ENCODE results near the gene SNX9.
"Not testable (repeated sequence)": the region's sequence is repeated elsewhere in the genome, so short reads cannot be mapped to it uniquely, and the experiment has no call there.

SNX9 gene

DNA sequence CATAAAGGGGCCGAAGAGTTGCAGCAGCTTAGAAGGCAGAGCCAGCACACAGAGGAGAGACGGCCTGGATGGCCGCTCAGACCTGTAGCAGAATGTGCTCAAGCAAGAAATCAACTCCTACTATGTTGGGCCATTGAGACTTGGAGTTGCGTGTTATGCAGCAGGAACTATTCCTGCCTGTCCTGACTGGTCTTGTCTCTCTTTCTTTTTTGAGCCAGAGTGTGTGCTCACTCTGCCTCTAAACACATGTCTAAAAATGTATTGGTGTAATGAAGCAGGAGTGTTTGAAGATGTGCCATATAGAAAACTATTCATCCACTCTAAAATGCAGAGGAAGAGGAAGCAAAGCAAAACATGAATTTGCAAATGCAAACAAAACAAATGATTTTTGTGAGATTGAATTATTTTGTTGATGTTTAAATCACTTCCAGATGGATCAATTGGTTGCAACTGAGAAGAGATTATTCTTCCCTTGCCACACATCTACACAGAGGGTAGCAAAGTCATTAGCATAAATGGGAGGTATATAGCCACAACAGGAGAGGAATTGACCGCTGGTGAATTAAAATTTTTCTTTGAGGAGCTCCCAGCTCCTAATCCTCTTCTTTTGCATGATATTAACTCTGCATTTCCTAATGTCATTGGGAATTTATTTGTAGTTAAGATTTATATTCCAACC is 138.2 kb downstream of the SNX9 start:
- no peak for DNase-seq

DNA sequence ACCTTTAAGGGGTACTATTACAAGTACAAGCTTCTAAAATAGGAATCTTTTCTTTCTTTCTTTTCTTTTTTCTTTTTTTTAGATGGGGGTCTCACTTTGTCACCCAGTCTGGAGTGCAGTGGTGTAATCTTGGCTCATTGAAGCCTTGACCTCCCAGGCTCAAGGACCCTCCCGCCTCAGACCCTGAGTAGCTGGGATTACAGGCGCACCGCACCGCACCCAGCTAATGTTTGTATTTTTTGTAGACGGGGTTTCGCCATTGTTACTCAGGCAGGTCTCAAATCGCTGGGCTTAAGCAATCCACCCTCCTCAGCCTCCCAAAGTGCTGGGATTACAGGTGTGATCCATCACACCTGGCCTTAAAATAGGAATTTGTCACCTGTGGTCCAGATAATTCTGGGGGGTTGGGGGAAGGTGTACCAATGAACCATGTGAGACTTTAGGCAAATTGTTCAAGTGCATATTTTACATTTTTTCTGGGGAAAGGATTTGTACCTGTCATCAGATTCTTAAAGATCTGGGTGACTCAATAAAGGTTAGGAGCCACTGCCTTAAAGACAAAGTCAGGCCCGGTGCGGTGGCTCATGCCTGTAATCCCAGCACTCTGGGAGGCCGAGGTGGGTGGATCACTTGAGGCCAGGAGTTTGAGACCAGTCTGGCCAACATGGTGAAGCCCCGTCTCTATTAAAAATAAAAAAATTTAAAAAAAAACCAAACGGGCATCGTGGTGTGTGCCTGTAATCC is 139.0 kb downstream of the SNX9 start:
- DNase-seq: no peak

DNA sequence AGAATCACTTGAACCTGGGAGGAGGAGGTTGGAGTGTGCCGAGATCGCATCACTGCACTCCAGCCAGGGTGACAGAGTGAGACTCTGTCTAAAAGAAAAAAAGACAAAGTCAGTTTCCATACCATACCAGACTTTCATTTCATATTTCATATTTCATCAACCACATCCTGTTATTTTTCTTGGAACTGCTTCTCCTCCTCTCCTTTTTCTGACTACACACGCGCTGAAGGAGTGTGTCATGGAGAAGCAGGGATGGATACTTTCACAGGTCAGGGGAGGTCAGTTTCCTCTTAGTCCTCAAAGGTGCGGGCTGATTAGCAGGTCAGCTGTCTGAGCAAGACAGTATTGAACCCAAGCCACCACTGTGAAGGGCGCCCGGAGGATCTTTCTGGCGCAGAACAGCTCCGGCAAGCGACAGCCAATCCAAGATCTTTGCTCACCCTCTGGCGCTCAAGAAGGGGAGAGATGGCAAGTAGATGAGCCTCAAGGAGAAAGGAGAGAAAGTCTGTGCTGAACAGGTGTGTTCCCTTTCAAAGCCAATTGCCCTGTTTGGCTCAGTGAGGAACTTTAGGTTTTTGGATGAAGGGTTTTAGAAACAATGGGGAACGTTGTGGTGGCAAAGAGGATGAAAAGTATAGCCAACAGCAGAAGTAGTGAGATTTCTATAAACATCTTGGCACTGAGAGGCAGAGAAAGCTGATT is 139.7 kb downstream of the SNX9 start:
- no peak for DNase-seq

DNA sequence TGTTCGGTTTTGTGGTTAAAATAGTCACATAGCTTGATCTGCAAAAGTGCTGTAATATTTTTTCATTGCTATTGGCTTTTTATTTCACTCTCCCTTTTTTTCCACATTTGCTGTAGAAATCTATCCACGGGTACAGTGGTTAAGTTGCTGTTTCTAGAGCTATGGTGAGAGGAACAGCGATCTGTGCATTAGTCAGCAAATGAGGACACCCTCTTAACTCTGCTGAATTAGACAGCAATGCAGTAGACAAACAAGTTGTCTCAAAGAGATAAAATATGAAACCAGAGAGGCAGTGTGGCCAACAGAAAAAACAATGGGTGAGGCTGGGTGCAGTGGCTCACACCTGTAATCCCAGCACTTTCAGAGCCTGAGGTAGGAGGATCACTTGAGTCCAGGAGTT is 141.1 kb downstream of the SNX9 start:
- no peak for DNase-seq

DNA sequence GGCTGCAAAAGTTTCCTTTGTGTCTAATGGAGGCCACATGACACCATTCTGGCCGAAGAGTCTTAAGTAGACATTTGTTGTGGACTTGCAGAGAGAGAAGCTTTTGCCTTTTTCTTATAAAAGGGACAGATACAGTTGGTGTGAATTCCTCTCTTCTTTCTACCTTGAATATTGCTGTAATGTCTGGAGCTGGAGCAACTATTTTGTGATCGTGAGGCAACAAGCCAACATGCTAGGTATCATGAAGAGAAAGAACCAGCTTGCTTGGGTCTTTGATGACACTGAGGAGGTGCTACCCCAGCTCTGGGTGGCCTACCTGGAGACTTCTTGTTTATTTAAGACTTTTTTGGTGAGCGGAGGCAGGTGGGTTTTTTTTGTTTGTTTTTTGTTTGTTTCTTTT is 142.3 kb downstream of the SNX9 start:
- no peak for DNase-seq

DNA sequence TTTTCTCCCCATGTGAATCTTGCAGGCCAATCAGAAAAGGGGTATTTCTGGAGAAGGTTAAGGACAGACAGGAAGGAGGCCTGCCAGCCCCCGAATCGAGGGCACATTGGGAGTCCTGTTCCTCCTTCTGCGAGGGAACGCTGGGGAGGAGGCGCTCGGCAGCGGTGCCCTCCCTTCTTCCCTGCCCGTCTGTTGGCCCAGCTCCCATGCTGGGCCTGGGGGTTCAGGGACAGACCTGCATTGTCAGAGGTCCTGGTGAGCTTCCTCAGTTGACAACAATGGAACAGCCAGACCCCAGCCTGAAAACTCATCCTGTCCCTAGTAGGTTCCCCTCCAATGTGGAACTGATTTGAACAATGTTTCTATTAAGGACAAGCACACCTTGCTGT is 143.5 kb downstream of the SNX9 start:
- no peak for DNase-seq

DNA sequence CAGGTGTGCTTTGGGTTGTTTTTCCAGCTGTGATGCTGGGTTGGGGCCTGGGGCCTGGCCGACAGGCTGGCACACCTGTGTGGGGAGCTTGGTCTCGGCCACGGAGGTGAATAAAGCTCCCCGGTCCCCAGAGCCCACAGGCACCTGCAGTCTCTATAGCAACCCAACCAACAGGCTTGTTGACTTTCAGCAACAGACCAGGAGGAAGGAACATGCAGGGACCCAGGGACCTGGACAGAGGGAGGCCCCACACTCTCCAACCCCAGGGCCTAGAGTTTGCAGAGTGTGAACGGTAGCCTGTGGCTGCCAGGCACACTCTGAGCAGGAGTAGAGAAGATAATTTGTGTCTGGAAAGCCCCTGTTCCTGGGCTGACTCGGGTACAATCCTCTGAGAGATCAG is 144.0 kb downstream of the SNX9 start:
- no peak for DNase-seq

DNA sequence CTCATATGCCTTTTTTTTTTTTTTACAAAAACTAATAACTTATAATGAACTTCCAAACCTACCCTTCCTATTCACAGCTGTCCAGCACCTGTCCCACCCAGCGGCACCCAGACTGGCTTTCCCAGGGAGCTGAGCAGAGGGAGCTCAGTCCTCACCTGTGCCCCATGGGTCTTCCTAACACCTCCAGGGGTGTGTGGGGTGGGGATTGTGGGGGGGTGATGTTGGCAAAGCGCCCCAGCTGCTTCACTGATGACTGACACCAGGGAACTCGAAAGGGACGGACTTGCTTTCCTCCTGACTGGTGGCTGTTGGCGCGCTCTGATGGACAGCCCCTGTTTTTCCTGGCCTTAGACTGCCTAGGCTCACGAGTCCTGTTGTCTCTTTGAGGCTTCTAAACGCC is 144.4 kb downstream of the SNX9 start:
- no peak for DNase-seq

DNA sequence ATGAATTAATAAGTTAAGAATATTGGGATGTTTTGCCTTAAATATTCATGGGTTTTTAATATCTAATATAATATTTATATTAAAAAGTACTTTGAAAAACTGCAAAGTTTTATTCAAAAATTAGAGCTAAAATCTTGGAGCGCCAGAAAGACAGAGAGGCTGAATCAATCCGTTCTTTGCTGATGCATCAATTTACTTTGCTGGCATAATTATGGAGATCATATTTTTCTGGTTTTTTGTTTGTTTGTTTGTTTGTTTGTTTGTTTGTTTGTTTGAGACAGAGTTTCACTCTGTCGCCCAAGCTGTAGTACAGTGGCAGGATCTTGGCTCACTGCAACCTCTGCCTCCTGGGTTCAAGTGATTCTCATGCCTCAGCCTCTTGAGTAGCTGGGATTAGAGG is 149.1 kb downstream of the SNX9 start:
- DNase-seq: not testable (repeated sequence)

DNA sequence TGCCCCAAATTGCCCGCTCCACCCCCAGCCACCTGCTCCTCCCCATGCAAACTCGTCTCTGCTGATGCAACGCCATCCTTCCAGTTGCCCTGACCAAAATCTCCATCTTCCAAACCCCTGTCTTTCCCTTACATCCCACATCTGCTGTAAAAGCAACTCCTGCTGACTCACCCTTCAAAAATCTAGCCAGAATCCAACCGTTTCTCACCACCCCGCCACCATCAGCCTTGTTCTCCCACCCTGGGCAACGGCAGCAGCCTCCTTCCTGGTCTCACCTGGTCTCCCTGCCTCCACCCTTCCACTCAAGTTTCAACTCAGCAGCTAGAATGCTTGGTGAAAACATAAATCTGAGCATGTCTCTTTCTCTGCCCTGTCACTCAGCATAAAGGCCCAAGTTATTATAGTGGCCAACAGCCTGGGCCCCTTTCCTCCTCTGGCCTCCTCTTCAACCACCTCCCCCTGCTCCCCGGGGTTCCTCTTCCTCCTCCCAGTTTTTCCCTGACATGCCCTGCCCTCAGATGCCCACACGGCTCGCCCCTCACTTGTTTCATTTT is 151.4 kb downstream of the SNX9 start:
- DNase-seq: no peak

DNA sequence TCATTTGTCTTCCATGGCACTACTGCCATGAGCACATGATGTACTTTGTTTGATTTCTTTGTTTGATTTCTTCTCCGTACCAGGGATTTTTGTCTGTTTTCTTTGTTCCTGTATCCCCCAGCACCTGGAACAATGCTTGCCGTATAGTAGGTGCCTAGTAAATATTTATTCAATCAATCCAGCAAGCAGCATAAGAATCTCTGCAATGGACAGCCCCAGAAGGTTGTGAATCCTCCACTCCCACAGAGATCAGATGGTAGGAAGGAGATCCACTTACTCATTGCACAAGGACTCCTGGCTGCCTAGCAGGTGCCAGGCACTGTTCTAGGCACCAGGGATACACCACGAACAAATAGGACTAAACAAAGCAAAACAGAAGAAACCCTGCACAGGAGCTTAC is 151.9 kb downstream of the SNX9 start:
- no peak for DNase-seq

DNA sequence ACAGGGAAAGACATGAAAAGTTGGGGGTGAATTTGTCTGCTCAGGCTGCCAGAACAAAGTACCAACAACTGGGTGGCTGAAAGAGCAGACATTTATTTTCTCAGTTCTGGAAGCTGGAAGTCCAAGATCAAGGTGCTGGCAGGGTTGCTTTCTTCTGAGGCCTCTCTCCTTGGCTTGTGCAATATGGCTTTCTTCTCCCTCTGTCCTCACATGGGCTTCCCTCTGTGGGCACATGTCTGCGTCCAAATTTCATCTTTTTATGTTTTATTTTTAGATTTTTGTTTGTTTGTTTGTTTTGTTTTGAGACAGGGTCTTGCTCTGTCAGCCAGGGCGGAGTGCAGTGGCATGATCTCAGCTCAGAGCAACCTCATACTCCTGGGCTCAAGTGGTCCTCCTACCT is 152.4 kb downstream of the SNX9 start:
- DNase-seq: no peak

DNA sequence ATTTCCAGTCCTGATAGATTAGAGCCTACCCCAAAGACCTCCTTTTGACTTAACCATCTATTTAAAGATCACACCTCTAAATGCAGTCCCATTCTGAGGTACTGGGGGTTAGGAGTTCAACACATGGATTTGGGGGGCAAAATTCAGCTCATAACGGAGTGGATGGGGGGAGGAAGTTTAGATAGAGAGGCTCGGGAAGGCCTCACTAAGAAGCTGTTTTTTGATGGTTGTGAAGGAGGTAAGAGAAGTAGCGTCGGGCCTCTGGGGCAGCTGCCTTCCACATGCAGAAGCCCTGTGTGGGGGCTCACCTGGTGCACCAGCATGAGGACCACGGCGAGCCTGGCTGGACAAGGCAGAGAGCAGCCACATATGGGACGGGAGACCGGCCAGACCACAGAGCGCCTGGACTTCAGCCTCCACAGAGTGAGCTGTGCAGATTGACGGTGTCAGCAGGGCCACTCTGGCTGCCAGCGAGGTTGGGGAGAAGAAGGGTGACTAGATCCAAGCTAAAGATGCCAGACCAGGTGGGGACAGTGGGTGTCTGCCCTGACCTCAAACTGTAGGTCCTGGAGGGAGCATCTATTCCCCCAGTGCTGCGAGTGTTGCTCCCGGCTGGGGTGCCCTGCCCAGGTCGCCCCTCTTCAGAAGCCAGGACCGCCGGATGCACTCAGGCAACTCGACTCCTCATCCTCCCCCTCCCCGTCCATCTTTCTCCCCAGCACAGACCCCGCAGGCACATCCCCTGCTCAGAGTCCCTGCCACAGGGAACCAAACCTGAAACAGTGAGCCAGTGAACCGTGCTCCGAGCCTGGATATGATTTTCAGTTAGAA is 153.5 kb downstream of the SNX9 start:
- DNase-seq: no peak

DNA sequence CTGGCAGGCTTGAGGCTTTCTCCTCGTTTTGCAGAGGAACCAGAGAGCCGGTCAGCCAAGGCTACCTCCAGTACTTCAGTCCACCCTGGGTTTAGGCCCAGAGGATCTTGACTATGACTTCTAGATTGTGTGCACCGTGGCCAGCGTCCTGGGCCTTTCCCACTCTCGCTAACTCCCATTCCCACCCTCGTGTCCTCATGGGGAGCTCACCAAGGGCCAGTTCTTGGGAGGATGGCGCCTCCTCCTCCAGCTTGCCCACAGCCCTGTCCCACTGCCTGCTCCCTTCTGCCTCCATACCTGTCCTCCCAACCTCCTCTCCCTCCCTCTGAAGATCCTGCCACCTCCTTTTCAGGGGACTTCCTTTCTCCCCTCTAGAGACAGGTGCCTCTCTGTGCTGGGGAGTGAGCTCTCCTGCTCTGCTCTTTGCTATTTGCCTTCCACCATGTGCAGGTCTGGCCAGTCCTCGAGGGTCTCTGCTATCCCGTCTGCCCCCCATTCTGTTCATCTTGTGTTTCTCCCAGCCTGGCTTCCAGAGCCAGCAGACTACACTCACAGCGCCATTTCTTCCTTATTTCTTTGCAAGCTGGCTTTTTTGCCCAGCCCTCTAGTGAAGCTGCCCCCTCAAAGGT is 154.2 kb downstream of the SNX9 start:
- DNase-seq: no peak

DNA sequence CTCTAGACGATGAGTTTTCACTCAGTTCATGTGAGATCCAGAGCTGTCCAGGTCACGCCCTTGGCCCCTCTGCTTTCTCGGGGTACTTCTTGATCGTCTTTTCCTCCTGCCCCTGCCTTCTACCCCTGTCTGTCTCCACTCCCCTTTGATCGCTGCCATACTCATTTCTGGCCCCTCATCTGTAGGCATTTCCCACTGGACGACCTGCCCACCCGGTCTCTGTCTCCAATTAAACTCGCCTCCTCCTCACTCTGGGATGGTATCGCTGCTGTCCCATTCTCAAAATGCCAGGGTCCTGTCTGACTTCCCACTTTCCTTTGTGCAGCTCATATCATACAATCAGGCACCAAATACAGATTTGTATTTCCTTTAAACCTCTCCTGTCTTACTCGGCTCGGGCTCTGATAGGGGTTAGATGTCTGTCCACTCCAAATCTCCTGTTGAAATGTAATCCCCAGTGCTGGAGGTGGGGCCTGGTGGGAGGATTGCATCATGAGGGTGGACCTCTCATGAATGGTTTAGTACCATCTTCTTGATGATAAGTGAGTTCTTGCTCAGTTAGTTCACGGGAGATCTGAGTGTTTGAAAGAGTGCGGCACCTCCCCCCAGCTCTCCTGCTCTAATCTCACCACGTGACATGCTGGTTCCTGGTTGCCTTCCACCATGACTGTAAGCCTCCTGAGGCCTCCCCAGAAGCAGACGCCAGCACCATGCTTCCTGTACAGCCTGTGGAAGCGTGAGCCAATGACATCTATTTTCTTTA is 155.2 kb downstream of the SNX9 start:
- DNase-seq: no peak

DNA sequence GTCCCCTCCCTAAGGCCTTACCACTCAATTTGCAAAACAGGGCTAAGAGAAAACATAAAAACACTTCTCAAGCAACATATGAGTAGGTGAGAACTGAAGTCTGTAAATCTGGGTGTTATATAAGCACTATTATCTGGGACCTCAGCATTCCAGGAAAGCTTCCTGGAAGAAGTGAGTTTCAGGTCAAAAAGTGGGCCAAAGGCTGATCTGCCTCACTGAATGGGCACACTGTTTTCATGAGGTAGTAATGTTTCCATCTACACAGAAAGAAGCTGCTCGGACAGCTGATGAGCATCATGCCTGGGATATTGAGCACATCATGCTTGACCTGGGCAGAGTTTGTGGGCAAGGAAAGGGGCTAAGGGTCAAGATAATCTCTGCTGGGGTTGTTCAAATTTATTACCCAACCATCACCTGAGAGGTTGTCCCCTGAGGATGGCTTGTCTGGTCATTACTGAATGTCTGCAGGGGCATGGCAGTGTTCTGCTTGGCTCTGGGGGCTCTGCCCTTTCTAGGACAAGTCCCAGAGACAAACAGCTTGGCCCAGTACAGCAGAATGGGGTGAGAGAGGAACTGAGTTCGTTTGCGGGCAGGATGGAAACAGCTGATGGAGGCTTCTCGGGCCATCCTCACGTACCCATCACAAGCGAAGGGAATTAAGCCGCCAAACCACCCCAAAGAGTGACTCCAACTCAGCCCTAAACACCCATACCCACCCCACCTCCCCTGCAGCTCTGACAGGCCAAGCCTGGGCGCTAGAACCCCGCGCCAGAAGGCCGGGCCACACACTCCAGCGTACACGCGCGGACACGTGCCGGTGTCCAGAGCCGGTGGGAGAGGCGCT is 157.5 kb downstream of the SNX9 start:
- DNase-seq: no peak

DNA sequence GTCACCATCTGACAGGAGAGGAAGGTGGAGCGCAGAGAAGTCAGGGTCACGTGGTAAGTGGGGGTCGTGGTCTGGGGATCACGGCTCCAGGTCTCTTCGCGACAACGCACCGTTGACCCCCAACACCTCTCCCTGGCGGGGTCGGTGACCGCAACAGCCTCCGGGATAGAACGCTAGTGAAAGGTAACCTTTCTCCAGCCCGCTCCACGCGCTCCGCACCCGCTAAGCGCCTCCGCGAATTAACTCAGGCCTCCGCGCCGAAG is 158.0 kb downstream of the SNX9 start:
- DNase-seq: no peak

DNA sequence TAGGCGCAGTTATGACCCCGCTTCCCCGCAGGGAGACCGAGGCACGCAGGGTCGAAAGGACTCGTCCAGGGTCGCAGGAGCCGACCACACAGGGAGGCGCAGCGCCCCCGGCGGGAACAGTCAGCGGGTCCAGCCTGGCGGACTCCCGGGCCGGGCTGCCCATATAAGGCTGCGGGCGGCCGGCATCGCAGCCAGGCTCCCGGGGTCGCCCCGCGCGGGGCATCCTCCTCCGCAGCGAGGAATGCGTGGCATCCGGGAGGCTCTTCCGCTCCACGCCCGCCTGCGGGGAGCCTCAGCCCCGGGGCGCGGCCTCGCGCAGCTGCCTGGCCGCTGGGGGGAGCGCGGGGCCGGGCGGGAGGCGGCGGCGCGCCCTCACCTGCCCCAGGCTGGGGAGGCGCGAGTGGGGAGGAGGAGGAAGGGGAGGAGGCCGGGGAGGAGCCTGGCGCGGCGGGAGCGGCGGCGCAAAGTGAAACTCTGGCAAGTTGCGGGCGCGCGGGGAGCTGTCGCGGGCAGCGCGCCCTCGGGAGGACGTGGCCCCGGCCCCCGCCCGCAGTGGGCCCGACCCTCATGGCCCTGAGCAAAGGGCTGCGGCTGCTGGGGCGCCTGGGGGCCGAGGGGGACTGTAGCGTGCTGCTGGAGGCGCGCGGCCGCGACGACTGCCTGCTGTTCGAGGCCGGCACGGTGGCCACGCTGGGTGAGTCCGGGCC is 158.5 kb downstream of the SNX9 start, which contains the start of gene SYNJ2:
Gene SYNJ2, plus strand, starts transcription at position 469 of the 707 bp plus-strand sequence. Its CDS starts 99 bp downstream, at position 568.
- DNase-seq: no peak

DNA sequence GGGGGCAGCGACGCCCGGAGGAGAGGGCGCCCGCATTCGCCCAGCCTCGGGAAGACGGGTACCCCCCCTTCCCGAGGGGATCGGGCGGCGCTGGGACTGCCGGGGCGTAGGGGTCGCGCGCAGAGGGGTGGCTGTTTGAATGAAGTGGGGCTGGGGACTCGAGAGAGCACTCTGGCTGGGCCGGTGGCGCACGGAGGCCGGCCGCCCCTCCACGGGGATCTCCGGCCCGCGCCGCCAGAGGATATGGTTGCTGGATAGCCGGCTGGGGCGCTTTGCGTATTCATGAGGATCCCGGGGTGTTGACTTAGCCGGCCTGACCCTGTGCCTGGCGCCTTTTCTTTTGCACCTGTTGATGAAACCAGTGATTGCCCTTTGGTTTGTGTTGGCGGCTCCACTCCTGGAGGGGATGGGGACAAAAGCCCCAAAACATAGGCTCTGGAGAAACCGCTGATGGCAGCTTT is 159.1 kb downstream of the SNX9 start:
- DNase-seq: no peak

Data from DMS 273 treated with DMSO at 0.1 percent for 48 hours (cell line).